Activated CD4-positive, CD25-positive, alpha-beta regulatory T cell treated with anti-CD3 and anti-CD28 coated beads, Interleukin-2, amount 50 U/mL, for 16 hours (primary cell): Measurements from ENCODE around the gene STRADA.

Experiments
- DNase-seq: peaks from one replicate; pipeline ENCODE4 v3.0.0-alpha.2; 2020; ENCODE audit warnings: low read depth, low spot score

The STRADA gene

DNA sequence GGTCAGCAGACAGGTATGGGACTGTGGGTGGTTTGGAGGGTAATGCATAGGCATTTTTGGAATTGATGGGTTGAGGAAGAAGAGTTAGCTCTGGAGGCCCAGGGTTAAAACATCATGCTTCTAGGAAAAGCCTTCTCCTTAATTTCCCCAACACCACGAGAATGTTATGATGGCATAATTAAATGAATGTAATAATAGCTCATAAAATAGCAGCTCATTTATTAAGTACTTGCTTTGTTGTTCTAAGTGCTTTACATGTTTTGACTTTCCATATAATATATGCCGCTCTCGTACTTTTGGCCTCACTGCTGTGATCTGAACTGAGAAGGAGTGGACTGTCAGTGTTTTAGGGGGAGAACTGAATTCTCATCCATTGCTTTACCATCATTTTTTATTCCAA lies 56.0 kb downstream of the STRADA start:
- DNase-seq: no peak

DNA sequence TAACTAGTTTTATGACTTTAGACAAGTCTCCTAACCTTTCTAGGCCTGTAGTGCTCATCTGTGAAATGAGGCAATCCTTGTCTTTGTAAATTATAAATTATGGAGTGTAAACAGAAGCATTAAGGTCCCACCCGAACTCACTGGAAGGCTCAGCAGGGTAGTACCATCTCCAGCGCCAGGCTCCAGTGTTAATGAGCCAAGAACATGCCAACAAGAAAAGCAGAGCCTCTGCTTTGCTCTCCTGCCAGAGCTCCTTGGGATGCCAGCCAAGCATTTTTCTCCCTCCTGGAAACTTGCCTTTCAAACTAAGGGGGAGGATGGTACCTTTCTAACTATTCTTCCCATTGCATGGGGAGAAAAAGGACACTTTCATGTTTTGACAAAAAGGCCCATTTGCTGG lies 56.6 kb downstream of the STRADA start:
- no peak for DNase-seq

DNA sequence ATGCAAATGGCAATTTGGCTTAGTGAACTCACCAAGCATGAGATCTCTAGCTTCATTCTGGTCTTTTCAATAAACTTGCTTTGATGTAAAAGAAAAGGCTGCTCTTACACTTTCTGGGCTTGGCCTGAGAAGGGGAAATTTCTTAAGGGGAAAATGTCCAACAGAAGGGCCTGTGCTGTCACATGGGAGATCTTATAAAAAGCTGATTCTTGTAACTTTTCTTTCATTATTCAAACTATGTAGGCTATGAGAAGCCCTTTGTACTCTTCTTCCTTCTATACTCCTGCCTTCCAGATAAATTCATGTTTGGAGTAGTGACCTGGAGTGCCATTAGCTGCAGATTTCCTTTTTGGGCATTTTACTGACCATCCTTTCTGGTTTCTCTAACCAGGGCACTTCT lies 58.6 kb downstream of the STRADA start:
- no peak for DNase-seq

DNA sequence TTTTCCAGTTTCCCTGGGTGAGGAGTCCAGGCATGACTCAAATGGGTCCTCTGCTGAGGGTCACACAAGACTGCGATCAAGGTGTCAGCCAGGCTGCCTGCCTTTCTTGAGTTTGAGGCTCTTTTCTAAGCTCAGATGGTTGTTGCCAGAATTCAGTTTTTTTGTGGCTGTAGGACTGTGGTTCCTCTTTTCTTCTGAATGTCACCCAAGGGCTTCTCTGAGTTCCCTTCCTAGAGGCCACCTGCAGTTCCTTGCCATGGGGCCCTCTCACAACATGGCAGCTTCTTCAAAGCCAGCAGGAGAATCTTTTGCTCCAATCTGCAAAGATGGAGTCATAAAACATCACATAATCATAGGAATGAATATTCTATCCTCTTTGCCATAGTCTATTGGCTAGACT lies 59.2 kb downstream of the STRADA start:
- no peak for DNase-seq

DNA sequence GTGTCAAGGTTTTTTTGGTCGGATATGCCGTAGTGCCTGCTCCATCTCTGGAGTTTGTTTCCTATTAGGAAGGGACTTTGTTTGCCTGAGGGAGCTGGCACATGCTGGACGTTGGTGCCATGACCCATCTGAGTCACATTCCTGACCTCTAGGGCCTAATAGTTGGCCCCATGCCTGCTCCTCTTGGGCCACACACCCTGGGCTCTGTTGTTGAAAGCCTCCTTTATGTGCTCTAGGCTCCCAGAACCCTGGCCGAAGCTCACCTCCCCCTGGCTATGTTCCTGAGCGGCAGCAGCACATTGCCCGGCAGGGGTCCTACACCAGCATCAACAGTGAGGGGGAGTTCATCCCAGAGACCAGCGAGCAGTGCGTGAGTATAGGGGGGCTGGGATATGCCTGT lies 60.1 kb downstream of the STRADA start:
- no peak for DNase-seq

DNA sequence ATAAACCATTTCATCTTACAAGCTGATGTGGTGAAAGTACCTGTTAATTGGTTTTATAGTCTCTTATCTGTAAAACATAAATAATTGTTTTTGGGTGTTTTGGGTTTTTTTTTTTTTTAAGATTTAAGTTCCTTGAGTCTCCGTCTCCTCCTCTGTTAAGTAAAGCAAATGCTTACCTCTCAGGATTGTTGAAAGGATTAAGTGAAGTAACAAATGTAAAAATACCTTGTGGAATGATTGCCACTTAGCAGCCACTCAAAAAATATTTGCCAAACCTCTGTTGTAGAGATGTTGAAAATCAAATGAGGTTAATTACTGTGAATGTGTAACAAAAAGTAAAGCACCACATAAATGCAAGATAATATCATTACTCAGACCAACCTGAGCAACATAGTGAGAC lies 60.9 kb downstream of the STRADA start:
- no peak for DNase-seq

DNA sequence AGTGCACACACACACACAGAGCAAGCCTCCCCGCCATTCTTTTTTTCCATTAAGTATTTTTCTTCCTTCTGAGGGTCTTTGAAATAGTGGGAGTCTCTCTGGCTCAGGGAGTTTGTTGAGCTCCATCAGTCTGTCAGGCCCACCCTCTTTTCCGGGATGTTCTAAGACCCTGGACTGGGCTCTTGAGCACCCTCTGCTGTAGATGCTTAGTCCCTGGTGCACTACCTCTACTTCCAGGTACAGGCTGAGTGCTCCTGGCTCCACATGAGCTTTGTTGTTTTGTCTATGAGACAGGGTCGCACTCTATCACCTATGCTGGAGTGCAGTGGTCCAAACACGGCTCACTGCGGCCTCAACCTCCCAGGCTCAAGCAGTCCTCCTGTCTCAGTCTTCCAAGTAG lies 62.4 kb downstream of the STRADA start:
- DNase-seq: no peak

DNA sequence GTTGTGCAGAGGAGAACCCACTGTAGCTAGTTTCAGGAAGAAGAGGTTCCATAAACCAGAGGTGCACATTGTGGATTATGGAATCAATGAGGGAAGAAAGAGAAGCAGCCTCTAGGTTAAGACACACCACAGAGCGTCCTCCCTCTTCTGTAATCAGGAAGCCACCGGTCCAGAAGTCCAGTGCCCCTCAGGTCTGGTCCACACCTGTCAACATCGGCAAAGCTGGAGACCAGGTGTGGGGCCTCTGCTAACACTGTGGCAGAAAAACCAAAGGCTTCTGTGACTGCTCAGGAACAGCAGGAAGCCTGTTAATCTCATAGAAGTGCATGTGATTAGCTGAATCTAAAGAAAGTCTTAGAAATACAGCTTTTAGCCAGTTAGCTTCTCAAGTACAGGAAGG lies 65.0 kb downstream of the STRADA start:
- DNase-seq: no peak

DNA sequence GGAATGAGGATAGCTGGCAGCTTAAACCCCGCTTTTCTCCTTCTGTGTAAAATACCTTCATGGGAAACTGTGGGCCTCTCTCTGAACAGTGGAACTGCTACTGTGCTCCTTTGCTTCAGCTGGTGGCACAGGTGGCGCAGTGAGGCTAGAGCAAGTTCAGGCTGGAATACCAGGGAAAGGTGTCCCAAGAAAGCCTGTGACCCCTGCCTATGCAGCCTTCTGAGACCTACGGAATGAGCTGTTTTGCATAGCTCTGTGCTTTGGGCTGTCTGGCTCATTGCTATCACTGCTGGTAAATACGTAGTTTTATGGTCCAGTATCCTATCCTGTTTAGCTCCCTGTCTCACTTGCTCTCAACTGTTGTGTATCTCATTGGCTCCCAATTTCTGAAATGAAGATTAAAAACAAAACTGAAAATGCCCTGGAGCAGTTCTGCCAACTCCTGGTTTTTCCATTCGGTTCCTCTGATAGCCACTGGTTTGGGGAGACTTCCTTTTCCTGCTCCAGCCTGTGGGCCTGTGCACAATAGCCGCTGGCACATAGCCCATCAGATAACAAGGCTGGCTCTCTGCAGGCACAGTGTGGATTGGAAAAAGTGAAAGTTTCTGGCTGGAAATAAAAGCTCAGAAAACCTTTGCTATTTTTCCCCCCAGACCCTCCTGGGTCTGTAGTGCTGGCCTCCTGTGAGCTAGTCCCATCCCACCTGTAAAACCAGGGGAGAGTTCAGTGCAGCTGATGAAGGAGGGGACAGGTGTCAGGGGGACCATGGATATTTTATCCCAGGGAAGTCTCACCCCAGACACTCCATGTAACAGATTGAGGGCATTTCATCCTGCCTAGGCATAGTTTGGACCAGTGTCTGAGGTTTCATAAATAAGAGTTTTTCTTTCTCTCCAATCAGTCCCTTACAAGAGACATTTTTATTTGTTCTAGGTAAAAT lies 65.7 kb downstream of the STRADA start:
- no peak for DNase-seq

DNA sequence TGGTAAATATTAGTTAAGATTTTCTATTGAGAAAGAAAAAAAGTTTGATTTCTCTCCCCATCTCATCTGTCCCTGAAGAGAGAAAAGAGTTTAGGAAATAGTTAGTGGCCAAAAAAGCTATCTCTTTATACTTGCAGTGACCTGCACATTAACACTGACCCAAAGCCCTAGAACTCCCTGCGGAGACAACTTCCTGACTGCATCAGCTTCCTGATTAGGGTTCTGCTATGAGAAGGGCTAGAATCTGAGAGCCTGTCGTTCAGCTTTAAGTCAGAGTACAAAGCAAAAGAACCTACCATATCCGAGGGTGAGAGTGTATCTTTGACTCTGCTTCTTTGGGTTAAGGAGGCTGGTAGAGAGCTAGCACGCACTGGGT lies 66.4 kb downstream of the STRADA start:
- DNase-seq: no peak

DNA sequence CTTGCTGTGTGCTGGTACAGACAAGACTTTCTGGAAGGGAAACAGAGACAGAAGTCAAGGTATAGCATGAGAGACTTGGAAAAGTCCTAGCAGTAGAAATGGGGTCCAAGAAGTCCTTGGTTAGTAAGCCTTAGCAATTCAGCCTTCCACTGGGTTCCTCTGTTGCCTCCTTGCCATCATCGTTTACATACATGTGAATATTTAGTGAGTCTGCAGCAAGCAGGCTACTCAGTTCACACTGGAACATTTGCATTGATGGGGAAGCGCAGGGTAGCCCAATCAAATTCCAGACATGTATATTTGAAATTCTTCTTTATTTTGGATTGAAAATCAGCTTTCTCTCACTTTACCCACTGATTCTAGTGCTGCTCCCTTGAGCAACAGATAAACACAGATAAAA lies 68.7 kb downstream of the STRADA start:
- no peak for DNase-seq

DNA sequence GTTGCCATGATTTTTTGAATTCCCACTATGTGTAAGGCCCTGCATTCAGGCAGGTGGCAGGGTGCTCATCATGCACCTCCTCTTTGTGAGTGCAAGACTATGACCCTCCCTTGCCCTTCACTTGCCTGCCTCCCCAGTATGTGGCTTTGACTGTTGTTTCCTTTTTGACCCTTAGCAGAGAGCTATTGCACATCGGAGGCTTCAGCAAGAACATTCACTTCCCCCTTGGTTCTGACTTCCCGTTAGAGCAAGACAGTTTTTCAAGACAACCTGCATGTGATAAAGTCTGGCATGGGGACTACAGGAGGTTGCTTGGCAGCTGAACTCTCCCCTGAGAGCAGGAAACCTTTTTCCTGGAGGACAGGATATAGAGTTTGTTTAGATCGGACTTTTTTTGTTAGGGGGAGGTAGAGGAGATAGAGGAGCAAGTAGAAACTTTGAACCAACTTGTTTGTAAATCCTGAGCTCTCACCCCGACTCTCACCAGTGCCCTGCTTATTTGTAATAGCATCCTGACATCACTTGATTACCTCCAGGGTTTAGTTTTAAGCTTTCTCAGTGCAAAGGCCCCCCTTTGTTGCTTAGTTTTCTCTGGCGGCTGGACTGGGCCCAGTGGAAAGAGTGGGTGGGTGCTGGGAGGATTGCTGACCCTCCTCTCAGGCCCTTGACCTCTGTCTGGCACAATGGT lies 75.9 kb downstream of the STRADA start:
- DNase-seq: no peak

DNA sequence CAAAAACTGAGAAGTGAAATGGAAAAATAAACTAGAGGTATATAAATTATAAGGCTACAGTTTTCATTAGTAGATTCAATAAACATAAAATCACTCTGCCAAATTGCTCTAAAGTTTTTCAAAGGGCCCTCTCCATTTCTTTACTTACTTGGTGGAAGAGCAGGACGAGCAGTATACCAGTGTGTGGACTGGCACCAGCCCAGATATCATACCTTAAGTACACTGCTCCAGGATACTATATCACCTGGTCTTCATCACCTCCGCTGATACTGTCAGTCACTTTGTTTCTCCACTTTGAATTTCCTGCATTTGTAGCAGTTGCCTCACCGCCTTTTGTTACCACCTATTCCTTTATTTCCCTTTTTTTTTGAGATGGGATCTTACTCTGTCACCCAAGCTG lies 81.7 kb downstream of the STRADA start:
- no peak for DNase-seq

DNA sequence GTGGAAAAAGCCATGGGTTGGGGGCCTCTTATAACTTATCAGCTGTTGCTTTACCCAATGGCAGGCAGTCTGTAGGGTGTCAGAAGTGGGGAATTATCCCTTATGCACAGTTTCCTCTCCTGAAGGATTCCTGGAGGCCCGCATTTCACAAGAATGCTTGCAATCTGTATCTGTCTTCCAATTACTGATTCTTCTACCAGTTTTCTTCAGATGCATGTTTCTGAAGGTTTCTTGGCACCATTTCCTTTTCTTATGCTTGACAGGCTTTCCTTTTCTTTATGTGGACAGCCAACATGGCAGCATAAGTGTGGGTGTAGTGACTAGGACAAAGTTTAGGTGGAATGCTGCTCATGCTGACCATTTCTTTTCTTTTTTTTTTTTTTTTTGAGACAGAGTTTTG lies 83.2 kb downstream of the STRADA start:
- no peak for DNase-seq

DNA sequence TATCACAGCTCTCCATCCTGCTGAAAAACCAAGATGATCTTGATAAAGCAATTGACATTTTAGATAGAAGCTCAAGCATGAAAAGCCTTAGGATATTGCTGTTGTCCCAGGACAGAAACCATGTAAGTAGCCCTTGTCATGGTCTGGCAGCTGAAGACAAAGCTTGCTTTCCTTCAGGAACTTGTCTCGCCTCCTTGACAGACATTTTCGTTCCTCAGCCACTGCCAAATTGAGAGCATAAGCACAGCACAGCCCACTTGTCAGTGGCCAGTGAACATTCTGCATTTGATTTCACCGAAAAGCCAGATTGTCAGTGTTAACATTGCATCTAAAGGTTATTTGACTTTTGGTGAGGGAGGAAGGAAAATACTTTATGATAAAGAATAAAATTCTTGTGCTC lies 83.8 kb downstream of the STRADA start:
- no peak for DNase-seq

DNA sequence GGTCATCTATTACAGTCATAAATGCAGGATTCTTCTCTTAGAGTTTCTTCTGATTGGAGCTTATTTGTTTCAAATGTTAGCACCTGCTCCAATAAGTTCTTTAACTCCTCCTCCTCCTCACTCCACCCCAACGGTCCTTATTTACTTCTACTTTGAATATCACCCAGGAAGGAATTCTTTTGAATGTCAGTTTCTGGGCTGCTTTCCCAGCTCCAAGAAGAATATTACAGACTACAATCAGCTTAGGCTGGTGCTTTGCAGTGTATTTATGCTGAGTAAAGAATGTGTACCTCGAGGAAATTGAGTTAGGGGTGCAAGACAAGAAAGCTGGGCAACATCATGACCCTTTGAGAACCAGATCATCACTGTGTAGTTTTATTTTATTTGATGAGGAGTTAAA lies 88.5 kb downstream of the STRADA start:
- no peak for DNase-seq
